Right lobe of liver (tissue), 6 donors: ENCODE results near the gene CPXM2. TPM values are rescaled to one million over a fixed set of nuclear protein-coding genes. Genes with fewer than 3 reads are reported as not detected.

ENCODE experiments used
- ATAC-seq, 4 donors: fragments of 200-7000 bp; cut with Tn5 transposase; one replicate each; pipeline ENCODE4 v1.9.1; 2020; ENCODE audit warnings: mild to moderate bottlenecking in 4 of 4, moderate library complexity in 4 of 4
- DNase-seq, 3 donors: peaks; one replicate each; pipeline ENCODE4 v3.0.0-alpha.2; 2020
- H3K27ac ChIP-seq, 3 donors: fragments of 200-600 bp; one replicate each; pipeline ENCODE4 v1.8.0; 2022
- H3K27me3 ChIP-seq, 2 donors: fragments of 200-600 bp; one replicate each; pipeline ENCODE4 v1.8.0; 2022
- H3K36me3 ChIP-seq, 4 donors: fragments of 200-600 bp; sonication (generic) in 1 of 4; one replicate each; pipeline versions ENCODE4 v1.5.1 to v1.8.0; 2017 to 2022; ENCODE audit warnings: control low read depth in 1 of 4
- H3K4me1 ChIP-seq, 4 donors: fragments of 200-600 bp; sonication (generic) in 1 of 4; one replicate each; pipeline versions ENCODE4 v1.5.1 to v1.8.0; 2017 to 2022; ENCODE audit warnings: control low read depth in 1 of 4
- H3K4me3 ChIP-seq, 3 donors: fragments of 200-600 bp; one replicate each; pipeline ENCODE4 v1.8.0; 2022
- H3K9me3 ChIP-seq, 4 donors: fragments of 200-600 bp; sonication (generic) in 1 of 4; one replicate each; pipeline versions ENCODE4 v1.5.1 to v1.8.0; 2017 to 2022; ENCODE audit warnings: control low read depth in 1 of 4
- POLR2A ChIP-seq: fragments of 450-650 bp; IDR thresholded peaks from one replicate; pipeline ENCODE4 v1.6.1; 2017; ENCODE audit warnings: antibody characterized with exemption, mild to moderate bottlenecking
- WGBS: methylation state at CpG from one replicate; pipeline ENCODE4 v1.1.6; 2018; ENCODE audit warnings: low coverage, low lambda C conversion rate; ENCODE audit not compliant: insufficient coverage; ENCODE audit errors: missing lambda C conversion rate; 5-methylcytosine and 5-hydroxymethylcytosine counted together
- intact Hi-C, 2 donors: fragments of 100-400 bp; cut with DNase I; formaldehyde crosslinking; loops; one replicate each; pipeline versions ENCODE4 v1.11.2 to v1.14.1; 2022
- total RNA-seq, 6 experiments: library from RNA; depleted of rRNA in 2 of 6; stranded (reverse); fragments of >200 nt in 2 of 6; fragmentation: NEBNext Ultra II Directional in 3 of 6; extraction: Animal tissue kit (Norgen Biotek cat#: 25700) in 3 of 6; gene quantifications; one replicate each; pipeline versions ENCODE4 v1.1.0 to v1.2.4, GENCODE V29; 2016 to 2023
- TF ChIP-seq, protein P1 (sequence below), 4 donors: fragments of 200-600 bp in 3 of 4; fragments of 450-650 bp in 1 of 4; IDR thresholded peaks; one replicate each; pipeline versions ENCODE4 v1.5.1 to v1.8.0; 2016 to 2022; ENCODE audit warnings: antibody characterized with exemption in 4 of 4, mild to moderate bottlenecking in 2 of 4
- donor health status: DM: no; HTN: yes; CAD: no.
- donor health status: DM: no; HTN: no; CAD: no.
- donor health status: DM: no; HTN: no; CAD: no.
- donor health status: DM: no; HTN: yes; CAD: no.
- donor health status: DM: no; HTN: yes; CAD: no.

The CPXM2 gene
- total RNA-seq, 6 experiments from 2014 or later: 0.29 to 2.6 (median 0.69) TPM

GRCh38 chr10:123842692-123843385 lies 48.8 kb downstream of the CPXM2 start:
- no peak for ATAC-seq
- TF ChIP-seq, protein P1, sequence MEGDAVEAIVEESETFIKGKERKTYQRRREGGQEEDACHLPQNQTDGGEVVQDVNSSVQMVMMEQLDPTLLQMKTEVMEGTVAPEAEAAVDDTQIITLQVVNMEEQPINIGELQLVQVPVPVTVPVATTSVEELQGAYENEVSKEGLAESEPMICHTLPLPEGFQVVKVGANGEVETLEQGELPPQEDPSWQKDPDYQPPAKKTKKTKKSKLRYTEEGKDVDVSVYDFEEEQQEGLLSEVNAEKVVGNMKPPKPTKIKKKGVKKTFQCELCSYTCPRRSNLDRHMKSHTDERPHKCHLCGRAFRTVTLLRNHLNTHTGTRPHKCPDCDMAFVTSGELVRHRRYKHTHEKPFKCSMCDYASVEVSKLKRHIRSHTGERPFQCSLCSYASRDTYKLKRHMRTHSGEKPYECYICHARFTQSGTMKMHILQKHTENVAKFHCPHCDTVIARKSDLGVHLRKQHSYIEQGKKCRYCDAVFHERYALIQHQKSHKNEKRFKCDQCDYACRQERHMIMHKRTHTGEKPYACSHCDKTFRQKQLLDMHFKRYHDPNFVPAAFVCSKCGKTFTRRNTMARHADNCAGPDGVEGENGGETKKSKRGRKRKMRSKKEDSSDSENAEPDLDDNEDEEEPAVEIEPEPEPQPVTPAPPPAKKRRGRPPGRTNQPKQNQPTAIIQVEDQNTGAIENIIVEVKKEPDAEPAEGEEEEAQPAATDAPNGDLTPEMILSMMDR (IDR thresholded peaks at IDR 0.05): no peak
- TF ChIP-seq POLR2A: no peak
- Histone ChIP-seq H3K4me3 (no peak overlapping the region), H3K4me1 (no peaks in the 10 kb centered on the region), H3K27me3 (no peaks in the 10 kb centered on the region), H3K27ac (no peak overlapping the region), H3K9me3 (no peaks in the 10 kb centered on the region), H3K36me3 (no peaks in the 10 kb centered on the region)
- 48% methylated on average over 9 of the region's 9 CpGs for WGBS
- no peak for DNase-seq
- intact Hi-C loops: no loop called here

DNA sequence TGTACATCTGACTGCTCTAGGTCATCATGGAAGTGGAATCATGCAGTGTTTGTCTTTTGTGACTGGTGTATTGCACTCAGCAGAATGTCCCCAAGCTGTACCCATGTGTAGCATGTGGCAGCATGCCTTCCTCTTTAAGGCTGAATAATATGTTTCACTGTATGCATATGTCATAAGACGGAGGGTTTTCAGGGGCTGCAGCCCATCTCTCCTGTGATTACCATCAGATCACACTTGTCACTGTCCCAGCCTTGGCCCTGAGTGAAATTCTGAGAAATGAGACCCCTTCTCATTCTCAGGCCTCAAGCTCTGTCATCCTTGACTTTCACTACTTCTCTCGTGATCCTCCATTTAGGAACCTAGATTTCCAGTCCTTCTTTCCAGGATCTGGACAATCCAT lies 50.0 kb downstream of the CPXM2 start:
- Histone ChIP-seq H3K4me1 (no peaks in the 10 kb centered on the region), H3K27ac (no peak overlapping the region), H3K9me3 (no peaks in the 10 kb centered on the region), H3K36me3 (no peaks in the 10 kb centered on the region), H3K27me3 (no peaks in the 10 kb centered on the region), H3K4me3 (no peak overlapping the region)
- intact Hi-C loops: no loop called here
- TF ChIP-seq, protein P1 (IDR thresholded peaks at IDR 0.05): no peak
- TF ChIP-seq POLR2A: no peak
- ATAC-seq: no peak
- WGBS: 46% methylated on average over 2 of the region's 2 CpGs
- no peak for DNase-seq

GRCh38 chr10:123841115-123841514 lies 50.5 kb downstream of the CPXM2 start:
- intact Hi-C loops: no loop called here
- 66% methylated on average over 4 of the region's 9 CpGs for WGBS
- DNase-seq (no peak), ATAC-seq (no peak)
- TF ChIP-seq POLR2A: no peak
- TF ChIP-seq, protein P1 (IDR thresholded peaks at IDR 0.05): no peak
- Histone ChIP-seq H3K4me3 (no peak overlapping the region), H3K9me3 (no peaks in the 10 kb centered on the region), H3K27me3 (no peaks in the 10 kb centered on the region), H3K4me1 (no peaks in the 10 kb centered on the region), H3K27ac (no peak overlapping the region), H3K36me3 (no peaks in the 10 kb centered on the region)

GRCh38 chr10:123840714-123841113 lies 50.9 kb downstream of the CPXM2 start:
- H3K4me3 ChIP-seq: no peak overlapping the region
- H3K36me3 ChIP-seq: no peaks in the 10 kb centered on the region
- H3K9me3 ChIP-seq: no peaks in the 10 kb centered on the region
- ATAC-seq: no peak
- no peaks in the 10 kb centered on the region for H3K4me1 ChIP-seq
- no peaks in the 10 kb centered on the region for H3K27me3 ChIP-seq
- DNase-seq: no peak
- intact Hi-C loops: no loop called here
- TF ChIP-seq, protein P1 (IDR thresholded peaks at IDR 0.05): no peak
- no peak for TF ChIP-seq POLR2A
- no peak overlapping the region for H3K27ac ChIP-seq
- 74% methylated on average over 4 of the region's 4 CpGs for WGBS
